GM18508 (cell line): ENCODE measurements around the gene FGD3.

Experiments used
- ATAC-seq: cut with Tn5 transposase; IDR thresholded peaks from one replicate; pipeline ENCODE4 v1.9.1; 2021; ENCODE audit warnings: moderate number of reproducible peaks; ENCODE audit not compliant: insufficient read depth, unreplicated experiment

The FGD3 gene

GRCh38 chr9:92954049-92954861 is 6.9 kb downstream of the FGD3 start:
- ATAC-seq = no peak

DNA sequence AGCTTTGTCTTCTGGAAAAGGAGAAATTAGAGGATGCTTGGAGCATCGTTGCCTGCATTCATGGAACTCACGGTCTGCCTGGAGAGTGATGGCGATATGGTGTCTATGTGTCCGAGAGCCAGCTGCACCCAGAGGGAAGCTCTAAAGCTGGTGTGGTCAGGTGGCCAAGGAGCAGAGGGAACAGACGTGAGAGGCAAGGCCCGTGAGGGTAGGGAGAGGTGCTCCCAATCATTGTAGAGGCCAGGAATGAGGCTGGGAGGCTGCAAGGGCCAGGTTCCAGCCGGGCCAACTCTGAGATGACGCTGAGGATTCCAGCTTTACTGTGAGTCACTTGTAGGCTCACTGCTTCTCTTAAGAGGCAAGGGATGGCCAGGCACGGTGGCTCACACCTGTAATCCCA is 7.6 kb downstream of the FGD3 start:
- no peak for ATAC-seq

GRCh38 chr9:92960561-92961290 is 13.4 kb downstream of the FGD3 start:
- no peak for ATAC-seq

DNA sequence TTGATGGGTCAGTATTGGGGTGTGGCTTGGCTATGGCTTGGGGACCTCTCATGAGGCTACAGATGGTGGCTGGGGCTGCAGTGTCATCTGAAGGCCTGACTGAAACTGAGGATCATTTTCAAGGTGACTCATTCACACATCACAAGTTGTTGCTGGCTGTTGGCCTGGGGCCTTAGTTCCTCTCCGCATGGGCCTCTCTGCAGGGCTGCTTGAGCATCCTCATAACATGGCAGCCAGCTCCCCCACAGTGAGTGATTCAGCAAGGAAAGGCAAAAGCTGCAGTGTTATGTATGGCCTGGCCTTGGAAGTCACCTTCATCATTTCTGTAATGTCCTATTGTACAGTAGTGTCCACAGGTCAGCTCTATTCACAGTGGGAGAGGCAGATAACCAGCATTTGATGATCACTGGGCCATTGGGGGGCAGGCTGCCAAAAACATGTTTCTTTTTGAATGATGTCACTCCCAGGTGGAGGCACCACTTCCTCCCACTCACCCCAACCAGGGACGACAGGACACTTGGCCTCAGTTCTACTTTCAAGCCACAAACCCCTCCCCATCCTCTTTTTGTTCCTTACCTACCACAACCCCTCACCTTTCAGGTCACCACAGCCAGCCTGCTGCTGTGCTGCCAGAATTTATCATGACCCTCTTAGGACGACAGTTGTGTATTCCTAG is 14.4 kb downstream of the FGD3 start:
- no peak for ATAC-seq

- no peak for ATAC-seq
These were observed 15.0 kb downstream of the FGD3 start for GRCh38 chr9:92962303-92962649.

DNA sequence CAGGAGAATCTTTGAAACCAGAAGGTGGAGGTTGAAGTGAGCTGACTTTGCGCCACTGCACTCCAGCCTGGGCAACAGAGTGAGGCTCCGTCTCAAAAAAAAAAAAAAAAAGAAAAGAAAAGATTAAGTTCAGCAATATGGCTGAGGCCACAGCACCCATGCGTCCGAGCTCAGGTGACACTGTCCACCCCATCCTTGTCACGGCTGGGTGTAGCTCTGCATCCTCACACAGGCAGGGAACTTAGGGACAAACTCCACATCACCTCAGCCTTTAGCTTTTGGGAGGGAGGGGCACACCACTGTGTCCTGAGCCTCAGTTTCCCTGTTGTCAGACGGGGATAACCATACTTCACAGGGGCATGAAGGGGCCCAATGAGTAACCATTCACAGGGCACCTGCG is 15.5 kb downstream of the FGD3 start:
- no peak for ATAC-seq

GRCh38 chr9:92963831-92964606 is 16.7 kb downstream of the FGD3 start:
- peak; percentile 63 for ATAC-seq

DNA sequence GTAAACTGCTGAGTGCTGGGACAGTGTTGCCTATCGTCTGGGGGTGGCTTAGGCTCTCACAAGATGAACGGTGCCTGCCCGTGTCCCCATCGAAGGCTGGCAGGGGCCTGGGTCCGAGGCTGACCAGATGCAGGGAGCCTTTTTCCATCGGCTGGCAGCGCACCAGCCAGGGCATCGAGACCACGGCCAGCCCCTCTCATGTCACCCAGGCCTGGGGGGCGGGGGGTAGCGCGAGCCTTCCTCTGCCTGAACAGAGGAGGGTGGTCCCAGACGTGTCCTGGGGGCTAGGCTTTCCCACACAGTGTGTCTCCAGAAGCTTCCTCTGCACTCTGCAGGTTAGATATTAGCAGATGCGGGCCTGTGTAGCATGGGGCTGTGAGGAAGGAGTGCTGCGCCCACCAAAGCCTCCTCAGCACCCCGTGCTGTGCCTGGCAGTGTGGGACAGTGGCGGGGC is 17.3 kb downstream of the FGD3 start:
- no peak for ATAC-seq

DNA sequence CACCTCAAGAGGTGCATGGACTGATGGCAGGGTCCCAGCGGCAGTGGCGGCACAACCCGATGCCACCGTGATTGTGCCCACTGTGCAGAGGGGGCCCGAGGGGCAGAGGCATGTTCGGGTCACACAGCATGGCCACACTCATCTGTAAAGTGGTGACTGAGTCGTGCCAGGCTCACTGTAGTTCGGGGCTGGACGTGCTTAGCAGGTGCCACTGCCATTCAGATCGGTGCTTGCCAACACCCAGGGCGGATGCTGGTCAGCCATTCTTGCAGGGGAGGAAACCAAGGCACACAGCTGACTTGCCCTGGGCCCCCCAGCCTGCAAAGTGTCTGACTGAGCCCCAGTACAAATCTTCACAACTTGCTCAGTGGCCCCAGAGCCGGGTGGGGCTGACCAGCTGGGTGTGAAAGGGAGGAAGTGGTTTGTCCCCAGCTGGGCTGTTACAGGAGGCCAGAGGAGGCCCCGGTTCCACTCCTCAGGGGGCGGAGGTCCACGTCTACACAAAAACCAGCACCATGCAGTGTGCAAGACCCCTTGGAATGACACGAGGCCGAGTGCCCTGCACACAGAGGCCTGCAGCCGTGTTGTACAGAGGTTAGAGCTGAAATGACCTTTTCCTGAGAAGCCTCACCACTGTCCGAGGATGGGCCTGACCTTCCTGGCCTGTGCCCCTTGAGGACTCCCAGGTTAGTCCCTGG is 17.9 kb downstream of the FGD3 start:
- ATAC-seq = no peak

GRCh38 chr9:92965759-92966517 is 18.6 kb downstream of the FGD3 start:
- ATAC-seq = no peak

DNA sequence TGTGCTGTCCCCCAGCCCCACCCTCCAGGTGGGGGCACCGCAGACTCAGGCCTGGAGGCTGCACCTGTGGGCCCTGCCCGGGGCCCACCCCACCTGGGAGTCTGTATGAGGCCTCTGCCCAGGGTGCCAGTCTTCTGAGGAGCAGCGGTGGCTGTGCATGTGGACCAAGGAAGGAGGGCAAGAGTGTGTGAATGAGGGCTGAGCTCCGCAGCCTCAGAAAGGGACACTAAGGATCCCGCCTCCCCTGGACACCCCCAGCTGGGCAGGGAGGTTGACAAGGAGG is 19.1 kb downstream of the FGD3 start:
- no peak for ATAC-seq

GRCh38 chr9:92968081-92968480 is 20.8 kb downstream of the FGD3 start:
- no peak for ATAC-seq

DNA sequence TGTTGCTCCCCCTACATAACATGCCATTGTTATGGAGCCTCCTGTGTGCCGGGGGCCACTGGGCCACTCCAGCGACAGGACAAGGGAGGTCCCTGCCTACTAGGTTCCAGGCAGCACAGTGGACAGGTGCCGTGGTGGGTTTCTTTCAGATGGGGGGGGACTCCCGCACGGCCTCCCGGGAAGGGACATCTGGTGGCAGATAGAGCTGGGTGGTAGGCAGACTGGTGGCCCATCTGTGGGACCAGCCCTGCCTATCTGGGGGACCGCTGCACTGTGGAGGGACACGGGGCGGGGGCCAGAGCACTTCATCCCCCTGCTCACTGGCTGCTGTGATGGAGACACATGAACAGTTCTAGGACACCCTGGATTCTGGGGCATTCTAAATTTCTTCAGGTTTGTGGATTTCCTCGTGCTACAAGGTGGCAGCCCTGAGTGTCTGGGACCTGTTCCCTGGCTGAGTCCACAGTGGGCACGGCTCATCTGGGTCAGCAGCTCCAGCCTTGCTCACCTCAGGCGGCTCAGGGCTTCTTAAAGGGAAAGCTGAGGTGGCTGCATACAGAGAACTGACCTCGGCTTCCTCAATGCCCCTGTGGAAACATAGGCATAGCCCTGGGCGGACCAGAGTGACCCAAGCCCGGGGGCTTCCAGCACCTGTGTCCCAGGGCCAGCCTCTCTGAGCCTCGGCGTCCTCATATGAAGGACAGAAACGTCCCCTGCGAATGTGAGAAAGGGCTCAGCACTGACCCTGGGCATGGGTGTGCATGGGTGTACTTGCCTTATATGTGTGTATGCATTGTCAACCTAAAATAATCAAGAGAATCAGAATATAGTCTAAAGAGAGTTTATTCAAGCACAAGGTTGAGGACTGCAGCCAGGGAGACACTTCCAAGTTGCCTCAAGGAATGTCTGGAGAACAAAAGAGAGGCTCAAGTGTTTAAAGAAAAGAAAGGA is 22.5 kb downstream of the FGD3 start:
- no peak for ATAC-seq

GRCh38 chr9:92970467-92970923 is 23.2 kb downstream of the FGD3 start:
- no peak for ATAC-seq

DNA sequence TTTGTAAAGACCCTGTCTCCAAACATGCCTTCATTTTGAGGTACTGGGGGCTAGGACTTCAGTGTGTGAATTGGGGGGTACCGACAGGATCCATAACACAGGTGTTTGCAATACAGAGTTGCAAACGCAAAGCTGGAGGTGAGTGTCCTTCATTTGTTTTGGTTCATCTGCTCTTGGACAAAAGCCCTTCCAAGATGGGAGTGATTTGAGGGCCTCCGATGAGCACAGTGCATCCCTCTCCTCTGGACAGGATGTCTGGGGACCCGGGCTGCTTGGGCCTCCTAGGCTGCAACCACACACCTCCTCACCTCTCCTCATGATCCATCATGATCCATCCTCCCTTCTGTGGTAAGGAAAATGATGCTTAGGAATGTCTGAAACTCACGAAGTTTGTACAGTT is 23.8 kb downstream of the FGD3 start:
- no peak for ATAC-seq

DNA sequence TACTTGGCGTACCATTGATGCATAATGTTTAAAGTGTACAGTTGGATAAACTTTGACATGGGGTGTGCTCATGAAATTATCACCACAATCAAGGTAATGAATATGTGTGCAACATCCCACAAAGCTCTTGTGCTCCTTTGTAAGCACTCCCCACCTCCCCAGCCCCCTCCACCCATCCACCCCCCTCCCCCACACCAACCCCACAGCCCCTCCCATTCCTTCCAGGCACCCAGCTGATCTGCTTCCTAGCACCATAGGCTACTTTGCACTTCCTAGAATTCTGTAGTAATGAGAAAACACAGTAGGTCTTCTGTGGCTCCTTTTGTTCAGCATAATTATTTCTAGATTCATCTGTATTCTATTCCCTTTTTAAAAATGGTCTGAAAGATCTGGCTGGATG is 24.5 kb downstream of the FGD3 start:
- no peak for ATAC-seq

- no peak for ATAC-seq
These were observed 26.4 kb downstream of the FGD3 start for GRCh38 chr9:92973700-92974099.

GRCh38 chr9:92974161-92974661 is 26.9 kb downstream of the FGD3 start:
- ATAC-seq = no peak
